GM03348 (cell line): Measurements from ENCODE around the gene TBCE.
A peak's percentile ranks its signal among the peaks of the same experiment; 100 is the strongest.

Experiments used
- DNase-seq: peaks from one replicate; pipeline ENCODE4 v3.0.0; 2012; ENCODE audit warnings: low spot score

TBCE gene, protein sequence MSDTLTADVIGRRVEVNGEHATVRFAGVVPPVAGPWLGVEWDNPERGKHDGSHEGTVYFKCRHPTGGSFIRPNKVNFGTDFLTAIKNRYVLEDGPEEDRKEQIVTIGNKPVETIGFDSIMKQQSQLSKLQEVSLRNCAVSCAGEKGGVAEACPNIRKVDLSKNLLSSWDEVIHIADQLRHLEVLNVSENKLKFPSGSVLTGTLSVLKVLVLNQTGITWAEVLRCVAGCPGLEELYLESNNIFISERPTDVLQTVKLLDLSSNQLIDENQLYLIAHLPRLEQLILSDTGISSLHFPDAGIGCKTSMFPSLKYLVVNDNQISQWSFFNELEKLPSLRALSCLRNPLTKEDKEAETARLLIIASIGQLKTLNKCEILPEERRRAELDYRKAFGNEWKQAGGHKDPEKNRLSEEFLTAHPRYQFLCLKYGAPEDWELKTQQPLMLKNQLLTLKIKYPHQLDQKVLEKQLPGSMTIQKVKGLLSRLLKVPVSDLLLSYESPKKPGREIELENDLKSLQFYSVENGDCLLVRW

DNA sequence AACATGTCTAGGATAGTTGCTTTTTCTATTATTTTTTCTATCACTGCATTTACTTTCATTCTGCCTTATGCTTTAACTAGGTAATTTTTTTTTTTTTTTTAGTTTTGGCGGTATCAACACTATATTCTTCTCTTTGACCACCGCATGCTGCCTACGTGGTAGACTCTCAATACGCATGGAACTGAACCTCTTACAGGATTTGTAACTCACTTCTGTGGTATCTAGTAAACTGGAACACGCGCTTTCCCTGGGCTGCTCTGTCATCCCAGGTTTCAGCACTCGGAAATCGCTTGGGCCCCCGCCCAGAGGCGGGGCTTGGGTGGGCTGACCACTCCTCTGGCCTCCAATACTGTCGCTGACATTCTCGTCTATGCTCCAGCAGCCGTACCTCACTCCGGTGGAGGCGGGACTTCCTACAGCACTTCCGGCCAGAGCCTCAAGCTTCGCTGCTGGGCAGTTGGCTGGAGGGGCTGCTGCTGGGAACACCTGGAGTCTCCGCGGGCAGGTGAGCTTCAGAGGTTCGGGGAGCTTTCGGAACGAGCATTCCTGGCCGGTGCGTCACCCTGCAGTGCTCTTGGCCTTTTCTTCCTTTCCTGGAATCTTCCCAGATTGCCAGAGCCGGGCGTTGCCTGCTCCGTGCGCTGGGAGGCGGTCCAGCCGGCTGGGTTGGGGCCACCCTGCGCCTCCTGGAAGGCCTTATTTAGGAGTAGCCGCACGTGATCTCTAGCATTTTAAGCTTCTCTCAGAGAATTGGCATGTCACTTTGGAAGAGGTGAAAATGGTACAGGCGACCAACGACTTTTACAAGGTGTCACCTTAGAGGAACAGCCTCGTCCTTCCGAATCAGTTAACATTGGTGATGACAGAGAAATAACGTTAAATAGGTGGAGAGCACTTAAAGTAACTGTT, at the start of gene TBCE:
Gene TBCE (plus strand): TSS at position 428 of the 909 bp plus-strand sequence. CDS start 12,623 bp downstream, outside the sequence.
- DNase-seq: peak; percentile 98

DNA sequence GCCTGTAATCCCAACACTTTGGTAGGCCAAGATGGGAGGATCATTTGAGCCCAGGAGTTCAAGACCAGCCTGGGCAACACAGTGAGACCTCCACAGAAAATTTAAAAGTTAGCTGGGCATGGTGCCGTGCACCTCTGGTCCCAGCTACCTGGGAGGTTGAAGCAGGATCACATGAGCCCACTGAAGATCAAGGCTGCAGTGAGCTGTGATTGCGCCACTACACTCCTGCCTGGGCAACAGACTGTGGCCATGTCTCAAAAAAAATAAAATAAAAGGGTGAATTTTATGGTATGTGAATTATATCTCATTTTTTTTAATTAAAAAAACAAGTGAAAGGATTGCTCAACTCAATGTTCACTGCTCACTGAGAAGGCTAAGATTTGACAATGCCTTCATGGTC, 48.0 kb upstream of the TBCE start:
- no peak for DNase-seq

DNA sequence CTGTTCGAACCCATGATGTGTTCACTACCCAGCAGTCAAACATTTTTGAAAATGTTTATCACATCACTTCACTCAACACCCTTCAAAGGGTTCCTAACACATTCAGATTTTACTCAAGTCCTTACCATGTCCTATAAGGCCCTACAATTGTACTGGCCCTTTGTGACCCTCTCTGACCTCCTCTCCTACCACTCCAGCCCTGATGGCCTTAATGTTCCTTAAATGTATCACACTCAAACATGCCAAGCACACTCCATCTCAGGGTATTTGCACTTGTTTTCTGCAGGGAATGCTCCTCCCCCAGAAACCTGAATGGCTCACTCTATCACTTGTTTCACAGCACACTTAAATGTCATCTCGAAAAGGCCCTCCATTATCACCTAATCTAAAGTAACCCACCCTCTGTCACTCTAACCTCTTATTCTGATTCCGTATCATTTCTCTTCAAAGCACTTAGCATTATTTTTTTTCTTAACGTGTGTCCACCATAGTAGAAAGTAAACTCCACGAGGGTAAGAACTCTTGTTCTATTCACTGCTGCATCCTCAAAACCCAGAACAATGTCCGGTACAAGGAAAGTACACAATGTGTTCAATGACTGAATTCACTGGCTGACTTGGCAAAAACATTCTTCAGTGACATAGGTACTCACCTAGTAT, 46.6 kb upstream of the TBCE start:
- DNase-seq: no peak

DNA sequence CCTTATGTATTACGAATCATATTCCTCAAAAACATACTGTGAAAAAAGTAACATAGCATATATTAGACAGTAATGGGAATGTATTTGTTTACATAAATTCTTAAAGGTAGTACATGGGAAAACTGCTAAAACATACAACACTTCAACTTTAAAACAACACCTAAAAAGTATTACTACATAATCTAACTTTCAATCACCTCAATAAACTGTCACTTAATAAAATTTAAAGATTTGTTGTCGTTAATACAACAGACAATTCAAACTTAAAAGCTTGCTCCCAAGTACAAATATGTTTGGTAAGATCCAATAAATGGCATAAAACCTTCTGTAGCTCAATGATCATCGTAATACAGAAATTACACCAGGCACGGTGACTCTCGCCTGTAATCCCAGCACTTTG, 42.9 kb upstream of the TBCE start:
- DNase-seq: no peak

DNA sequence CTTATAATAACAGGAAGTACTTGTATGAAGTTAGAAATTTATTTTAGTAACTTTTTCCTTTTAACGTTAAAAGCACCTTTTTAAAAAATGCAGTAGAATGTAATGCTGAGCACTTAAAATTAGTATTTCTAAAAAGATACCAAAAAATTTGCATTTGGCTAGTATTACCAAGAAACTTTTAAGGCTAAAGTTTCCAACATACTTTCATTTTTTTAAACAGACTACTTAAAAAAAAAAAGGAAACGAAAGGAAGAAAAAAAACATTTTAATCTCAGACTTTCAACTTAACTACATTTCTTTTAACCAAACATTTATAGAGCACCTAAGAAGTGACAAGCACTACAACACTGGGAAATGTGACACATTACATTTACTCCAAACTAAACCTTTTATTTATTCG, 42.1 kb upstream of the TBCE start:
- DNase-seq: no peak

DNA sequence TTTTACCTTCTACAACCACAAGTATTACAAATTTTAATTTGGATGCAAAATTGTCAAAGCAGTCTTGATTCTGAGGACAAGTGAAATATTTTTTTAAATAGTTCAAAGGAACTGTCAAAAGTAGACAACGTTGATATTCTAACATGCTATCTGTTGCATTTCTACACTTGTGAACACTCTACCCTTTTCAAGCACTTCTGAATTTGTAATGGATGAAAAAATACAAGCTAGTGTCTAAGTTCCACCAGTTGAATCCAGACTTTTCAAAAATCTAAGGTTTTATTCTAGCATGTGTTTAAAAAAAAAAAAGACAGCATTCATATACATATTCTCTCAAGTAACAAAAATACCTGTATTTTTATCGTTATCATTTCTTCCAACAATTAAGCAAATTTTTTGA, 41.4 kb upstream of the TBCE start:
- DNase-seq: no peak

DNA sequence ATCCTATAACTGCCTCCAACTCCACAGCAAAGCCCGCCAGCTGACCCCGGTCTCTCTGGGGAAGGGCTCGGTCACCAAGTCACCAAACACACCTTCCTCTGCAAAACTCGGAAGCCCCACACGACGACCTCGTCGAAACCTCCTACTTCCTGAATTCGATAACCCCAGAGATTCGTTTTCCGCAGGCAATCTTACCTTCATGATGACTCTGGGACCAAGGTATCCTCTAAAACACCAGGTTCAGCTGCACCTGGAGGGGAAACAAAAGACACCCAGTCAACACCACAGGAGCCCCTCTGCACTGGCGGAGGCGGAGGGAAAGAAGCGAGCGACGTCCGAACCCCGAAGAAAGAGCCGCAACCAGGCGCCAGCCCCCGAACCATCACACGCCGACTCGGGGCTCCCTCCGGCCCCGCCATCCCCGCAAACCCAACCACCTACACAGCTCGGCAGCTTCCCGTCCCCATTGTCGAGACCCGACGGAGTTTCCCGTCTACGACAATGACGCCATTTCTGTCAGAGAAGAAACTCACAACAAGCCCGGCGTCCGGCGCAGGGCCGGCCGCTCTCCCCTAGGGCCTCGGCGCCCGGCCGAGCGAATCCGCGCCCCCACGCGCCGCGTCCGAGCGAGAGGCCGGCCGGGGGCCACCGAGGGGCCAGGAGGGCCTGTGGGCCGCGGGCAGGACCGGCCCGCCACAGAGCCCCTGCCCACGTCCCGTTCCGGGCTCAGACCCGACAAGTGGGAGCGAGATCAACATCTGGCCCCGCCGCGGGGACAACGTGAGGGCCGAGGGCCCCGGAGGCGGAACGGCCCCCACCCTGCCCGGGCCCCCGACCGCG, 40.3 kb upstream of the TBCE start:
- peak; percentile 55 for DNase-seq

DNA sequence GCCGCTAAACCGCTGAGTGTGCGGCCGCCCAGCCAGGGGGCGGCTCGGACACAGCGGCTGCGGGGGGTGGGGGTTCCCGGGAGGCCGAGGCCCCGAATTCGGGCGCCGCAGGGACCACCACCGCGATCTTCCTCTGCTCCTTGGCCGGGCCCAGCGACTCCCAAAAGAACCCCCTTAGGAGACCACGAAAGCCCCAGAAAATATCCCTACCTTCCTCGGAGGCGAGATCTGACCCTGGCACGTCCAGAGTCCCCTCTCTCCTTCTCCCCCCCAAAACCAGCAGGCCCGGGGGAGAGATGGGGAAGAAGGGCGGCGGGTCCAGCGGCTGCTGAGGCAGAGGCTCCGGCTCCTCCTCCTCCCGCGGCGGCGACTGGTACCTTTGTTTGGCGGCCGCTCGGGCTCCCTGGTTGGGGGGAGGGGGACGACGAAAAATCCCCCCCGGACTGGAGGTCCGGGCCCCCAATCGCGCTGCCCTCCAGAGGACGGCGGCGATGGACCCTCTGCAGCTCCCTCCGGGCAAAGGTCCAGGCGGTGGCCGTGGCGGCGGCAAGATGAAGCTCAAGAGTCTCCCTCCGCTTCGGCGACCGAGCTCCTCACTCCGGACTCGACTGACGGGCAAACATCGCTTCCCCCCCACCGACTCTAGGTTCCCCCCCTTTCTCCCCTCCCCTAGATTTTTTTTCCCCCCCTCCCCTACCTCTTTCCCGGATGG, 39.5 kb upstream of the TBCE start, which contains the start of gene ARID4B:
Gene ARID4B (minus strand): TSS at position 621 of the 712 bp plus-strand sequence. CDS start 1,260 bp downstream, outside the sequence.
- peak; percentile 95 for DNase-seq

DNA sequence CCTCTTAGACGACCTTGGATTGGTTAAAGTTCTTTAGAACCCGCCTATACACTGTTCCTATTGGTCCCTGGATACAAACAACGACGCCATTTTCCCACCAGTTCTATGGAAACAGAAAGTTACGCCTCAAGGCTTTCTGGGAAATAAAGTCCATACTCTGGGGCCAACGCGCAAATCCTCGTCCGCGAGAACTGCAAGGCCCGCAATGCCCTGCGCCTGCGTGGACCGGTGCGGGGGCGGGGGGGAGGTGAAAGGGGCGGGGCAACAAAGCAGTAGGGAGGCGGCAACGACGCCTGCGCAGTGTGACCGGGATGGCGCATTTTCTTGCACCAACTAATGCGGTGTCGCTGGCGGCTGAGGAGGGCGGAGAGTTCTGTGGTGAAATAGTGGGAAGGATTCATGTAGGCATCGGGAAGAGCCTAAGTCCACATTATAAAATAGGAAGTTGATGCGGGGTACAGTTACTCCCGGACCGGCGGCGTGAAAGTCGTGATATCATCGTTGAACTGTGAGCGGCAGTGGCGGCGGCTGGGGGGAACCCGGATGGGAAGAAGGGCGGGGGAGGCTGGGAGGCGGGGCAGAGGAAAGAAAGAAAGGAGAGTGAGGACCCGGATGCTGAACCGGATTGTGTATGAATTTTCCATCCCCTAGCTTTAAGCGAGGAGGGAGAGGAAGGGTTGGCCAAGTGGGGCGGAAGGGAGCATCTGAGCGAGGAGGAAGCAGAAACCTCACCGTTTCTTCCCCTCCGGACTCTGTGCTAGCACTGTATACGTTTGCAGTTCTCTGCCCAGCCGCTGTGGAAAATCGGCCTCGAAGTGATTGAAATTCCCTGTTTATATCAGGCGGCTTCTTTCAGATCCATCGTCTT, 38.7 kb upstream of the TBCE start, which contains the start of gene GGPS1:
Gene GGPS1 (plus strand): TSS at position 300 of the 868 bp plus-strand sequence. CDS start 6,695 bp downstream, outside the sequence.
- DNase-seq: peak; percentile 98

DNA sequence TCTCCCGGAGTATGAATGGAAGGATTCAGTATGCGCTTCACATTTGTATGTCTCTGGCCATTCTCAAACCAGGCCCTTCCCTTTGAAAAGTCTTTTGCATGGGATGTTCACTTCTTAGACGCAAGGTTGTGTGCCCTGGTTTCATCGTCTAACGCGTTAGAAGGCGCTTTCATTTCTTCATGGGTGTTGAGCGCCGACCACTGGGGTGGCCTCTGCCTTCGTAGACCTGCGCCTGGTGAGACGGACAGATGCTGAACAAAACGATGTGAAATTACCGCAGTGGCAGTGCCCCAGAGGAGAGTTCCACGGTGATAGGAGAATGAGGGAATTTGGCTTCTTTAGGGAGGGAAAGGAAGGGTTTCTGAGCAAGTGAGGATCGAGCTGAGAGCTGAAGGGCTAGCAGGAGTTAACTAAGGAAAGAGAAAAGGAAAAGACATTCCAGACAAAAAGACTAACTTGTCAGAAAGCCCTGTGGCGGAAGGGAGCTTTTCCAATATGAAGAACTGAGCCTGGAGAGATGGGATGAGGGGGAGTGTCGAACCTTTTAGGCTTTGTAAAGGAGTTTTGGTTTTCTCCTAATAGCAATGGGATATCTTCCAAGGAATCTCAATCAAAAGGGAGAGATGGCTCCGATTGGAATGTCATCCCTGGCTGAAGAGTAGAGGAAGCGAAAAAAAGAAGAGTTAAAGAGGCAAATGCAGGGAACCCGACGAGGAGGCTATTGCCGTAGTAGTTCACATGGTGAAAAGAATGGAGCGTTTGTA, 37.9 kb upstream of the TBCE start:
- DNase-seq: peak; percentile 22

DNA sequence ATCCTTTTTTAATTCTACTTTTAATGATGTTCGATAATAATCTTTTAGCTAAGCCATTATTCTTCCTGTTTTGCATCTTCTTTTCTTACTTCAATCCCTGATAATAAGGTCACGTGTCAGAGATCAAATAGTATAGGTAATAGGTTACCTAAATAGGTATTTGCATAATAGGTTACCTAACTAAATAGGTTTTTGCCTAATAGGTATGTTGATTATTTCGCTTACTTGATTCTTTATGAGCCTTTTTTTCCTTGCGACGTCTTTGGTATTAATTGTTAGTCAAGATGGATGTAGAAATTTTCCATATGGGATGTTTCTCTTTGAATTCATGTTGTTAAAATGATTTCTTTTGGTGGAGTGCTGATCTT, 36.3 kb upstream of the TBCE start:
- no peak for DNase-seq

DNA sequence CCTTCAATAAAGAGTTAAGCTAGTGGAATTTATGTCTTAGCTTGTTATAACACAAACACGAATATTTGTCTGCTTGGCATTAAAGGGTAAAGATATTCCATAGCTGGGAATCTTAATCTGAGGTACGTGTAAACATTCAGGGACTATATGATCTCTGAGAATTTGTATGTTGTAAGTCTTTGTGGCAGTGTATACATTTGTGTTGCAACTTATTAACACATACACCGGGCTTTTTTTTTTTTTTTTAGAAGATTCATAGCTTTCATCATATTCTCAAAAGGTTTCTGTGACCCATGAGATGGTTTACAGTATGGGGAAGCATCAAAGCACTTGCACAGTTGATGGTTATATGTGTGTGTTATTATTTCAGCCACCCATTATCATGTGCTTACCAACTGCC, 35.8 kb upstream of the TBCE start:
- DNase-seq: no peak

DNA sequence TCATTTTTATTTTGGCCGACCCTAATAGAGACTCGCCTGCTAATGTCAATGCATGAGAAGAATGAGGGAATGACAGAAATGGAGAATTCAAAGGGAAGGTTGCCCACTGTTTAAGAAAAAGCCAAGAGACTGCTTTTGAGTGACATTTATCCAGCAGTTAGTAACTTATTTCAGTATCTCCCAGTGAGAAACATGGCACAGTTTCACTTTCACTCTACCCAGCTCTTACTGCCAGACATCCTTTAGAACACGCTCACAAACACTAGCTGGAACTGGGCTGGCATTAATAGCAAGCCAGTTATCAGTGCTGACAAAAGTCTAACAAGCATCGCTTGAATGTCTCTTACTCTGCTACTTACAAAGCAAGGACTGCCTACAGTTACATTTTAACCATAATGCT, 30.3 kb upstream of the TBCE start:
- no peak for DNase-seq

DNA sequence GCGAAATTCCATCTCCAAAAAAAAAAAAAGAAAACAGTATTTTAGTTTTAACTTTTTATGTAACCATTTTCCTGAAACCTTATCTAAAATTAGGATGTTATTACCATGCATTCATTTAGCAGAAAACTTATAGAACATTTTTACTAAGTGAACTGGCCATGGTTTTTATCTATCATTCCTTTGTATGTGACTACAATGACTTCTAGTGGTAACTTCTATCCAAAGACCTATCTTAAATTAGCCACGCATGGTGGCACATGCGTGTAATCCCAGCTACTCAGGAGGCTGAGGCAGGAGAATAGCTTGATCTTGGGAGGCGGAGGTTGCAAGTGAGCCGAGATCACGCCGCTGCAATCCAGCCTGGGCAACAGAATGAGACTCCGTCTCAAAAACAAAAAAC, 27.5 kb upstream of the TBCE start:
- DNase-seq: no peak

DNA sequence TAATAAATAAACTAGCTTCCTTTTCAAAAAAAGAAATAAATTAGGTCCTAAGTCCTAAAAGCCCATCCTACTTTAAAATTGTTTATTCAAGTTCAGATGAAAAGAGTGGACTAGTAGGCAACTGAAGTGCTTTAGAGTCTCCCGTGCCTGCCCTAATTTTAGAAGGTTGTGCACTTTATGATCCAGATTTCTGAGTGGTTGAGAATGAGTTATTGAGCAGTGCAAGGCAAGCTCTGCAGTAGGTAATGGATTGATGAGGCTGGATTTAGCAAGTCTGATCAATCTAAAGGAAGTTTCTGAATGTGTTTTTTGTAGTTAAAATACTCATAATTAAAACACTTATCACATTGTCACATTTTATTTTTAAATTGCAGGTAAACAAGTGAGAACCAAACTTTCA, 25.9 kb upstream of the TBCE start:
- DNase-seq: no peak

DNA sequence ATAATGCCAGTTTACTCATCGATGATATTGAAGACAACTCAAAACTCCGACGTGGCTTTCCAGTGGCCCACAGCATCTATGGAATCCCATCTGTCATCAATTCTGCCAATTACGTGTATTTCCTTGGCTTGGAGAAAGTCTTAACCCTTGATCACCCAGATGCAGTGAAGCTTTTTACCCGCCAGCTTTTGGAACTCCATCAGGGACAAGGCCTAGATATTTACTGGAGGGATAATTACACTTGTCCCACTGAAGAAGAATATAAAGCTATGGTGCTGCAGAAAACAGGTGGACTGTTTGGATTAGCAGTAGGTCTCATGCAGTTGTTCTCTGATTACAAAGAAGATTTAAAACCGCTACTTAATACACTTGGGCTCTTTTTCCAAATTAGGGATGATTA, 25.2 kb upstream of the TBCE start:
- no peak for DNase-seq

DNA sequence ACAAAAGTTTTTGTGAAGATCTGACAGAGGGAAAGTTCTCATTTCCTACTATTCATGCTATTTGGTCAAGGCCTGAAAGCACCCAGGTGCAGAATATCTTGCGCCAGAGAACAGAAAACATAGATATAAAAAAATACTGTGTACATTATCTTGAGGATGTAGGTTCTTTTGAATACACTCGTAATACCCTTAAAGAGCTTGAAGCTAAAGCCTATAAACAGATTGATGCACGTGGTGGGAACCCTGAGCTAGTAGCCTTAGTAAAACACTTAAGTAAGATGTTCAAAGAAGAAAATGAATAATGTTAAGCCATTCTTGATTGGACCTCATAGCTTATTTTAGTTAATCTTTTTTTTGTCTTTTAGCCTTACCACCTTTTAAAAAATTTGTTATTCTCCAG, 24.8 kb upstream of the TBCE start:
- no peak for DNase-seq

DNA sequence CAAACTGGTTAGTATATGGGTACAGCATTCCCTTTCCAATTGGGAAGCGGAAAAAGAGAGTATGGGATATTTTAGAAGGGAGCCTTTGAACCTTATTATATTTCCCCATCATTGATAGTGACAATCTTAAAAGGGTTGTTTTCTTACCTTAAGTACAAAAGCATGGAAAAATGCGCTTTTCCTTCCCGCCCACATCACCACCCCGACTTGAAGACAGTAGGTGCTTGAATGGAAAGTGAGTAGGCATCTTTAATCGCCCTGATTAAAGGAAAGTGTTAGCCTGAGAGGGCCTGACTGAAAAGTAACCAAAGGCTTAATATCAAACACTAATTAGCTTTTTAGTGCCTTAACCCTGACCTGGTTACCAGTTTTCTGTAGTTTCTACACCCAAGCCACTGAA, 23.5 kb upstream of the TBCE start:
- no peak for DNase-seq

DNA sequence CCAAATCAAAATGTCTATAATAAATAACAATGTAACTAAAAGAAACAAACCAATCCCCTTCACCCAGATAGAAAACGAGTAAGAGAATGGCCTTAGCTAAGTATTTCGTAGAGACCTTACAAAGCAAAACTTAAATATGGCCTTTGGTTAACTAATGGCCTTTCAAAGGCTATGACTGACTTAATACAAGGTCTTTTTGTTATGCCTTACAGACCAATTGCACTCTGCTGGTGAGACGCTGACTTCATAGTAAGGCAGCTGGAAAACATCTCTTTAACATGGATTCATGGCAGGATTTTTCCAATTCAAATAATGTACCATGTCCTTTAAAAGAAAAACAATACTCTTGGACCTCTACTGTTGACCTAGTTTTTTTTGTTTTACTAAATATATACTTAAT, 15.8 kb upstream of the TBCE start:
- no peak for DNase-seq
